Thyroid gland (tissue), 4 donors: ENCODE measurements around the gene LAMC1.

ENCODE experiments used
- POLR2A ChIP-seq, 2 donors: fragments of 450-650 bp; IDR thresholded peaks; one replicate each; pipeline ENCODE4 v1.6.1; 2017; ENCODE audit warnings: antibody characterized with exemption in 2 of 2, mild to moderate bottlenecking in 2 of 2, moderate library complexity in 1 of 2
- TF ChIP-seq, protein P1 (sequence below), 6 experiments: fragments of 200-600 bp in 3 of 6; fragments of 450-650 bp in 3 of 6; sonication (generic) in 3 of 6; IDR thresholded peaks; one replicate each; pipeline ENCODE4 v1.5.1; 2016 to 2019; ENCODE audit warnings: antibody characterized with exemption in 6 of 6, mild to moderate bottlenecking in 2 of 6, inconsistent platforms in 1 of 6, moderate library complexity in 1 of 6

DNA sequence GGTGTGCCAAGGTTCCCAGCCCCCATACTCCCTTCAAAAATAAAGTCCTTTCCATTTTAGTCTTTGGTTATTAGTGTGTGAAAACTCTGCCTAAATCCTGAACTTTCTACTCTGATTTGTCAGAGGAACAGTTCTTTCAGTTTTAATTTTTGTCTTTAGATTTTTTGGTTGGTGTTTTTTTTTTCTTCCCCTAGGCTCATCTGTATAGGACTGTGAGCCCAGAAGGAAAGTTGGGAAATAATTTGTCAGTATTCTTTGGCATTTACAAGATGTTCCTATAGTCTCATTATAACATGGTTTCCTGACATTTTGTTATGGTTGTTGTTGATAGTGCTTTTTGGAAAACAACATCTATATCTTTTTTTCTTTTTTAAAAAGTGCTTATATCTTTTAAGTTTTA is 38.0 kb downstream of the LAMC1 start:
- TF ChIP-seq POLR2A (IDR thresholded peaks at IDR 0.05) = no peak
- TF ChIP-seq, protein P1, sequence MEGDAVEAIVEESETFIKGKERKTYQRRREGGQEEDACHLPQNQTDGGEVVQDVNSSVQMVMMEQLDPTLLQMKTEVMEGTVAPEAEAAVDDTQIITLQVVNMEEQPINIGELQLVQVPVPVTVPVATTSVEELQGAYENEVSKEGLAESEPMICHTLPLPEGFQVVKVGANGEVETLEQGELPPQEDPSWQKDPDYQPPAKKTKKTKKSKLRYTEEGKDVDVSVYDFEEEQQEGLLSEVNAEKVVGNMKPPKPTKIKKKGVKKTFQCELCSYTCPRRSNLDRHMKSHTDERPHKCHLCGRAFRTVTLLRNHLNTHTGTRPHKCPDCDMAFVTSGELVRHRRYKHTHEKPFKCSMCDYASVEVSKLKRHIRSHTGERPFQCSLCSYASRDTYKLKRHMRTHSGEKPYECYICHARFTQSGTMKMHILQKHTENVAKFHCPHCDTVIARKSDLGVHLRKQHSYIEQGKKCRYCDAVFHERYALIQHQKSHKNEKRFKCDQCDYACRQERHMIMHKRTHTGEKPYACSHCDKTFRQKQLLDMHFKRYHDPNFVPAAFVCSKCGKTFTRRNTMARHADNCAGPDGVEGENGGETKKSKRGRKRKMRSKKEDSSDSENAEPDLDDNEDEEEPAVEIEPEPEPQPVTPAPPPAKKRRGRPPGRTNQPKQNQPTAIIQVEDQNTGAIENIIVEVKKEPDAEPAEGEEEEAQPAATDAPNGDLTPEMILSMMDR (IDR thresholded peaks at IDR 0.05) = no peak
